Raji (cell line): ENCODE data around the gene ANKRD17.

Experiments used
- POLR2A ChIP-seq: IDR thresholded peaks from 2 replicates; pipeline ENCODE4 v1.6.1; 2011; ENCODE audit warnings: low read depth, low read length, control low read depth; ENCODE audit not compliant: insufficient read depth

The ANKRD17 gene, protein sequence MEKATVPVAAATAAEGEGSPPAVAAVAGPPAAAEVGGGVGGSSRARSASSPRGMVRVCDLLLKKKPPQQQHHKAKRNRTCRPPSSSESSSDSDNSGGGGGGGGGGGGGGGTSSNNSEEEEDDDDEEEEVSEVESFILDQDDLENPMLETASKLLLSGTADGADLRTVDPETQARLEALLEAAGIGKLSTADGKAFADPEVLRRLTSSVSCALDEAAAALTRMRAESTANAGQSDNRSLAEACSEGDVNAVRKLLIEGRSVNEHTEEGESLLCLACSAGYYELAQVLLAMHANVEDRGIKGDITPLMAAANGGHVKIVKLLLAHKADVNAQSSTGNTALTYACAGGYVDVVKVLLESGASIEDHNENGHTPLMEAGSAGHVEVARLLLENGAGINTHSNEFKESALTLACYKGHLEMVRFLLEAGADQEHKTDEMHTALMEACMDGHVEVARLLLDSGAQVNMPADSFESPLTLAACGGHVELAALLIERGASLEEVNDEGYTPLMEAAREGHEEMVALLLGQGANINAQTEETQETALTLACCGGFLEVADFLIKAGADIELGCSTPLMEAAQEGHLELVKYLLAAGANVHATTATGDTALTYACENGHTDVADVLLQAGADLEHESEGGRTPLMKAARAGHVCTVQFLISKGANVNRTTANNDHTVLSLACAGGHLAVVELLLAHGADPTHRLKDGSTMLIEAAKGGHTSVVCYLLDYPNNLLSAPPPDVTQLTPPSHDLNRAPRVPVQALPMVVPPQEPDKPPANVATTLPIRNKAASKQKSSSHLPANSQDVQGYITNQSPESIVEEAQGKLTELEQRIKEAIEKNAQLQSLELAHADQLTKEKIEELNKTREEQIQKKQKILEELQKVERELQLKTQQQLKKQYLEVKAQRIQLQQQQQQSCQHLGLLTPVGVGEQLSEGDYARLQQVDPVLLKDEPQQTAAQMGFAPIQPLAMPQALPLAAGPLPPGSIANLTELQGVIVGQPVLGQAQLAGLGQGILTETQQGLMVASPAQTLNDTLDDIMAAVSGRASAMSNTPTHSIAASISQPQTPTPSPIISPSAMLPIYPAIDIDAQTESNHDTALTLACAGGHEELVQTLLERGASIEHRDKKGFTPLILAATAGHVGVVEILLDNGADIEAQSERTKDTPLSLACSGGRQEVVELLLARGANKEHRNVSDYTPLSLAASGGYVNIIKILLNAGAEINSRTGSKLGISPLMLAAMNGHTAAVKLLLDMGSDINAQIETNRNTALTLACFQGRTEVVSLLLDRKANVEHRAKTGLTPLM (N-terminal part only)

GRCh38 chr4:73258686-73259570 is at the start of gene ANKRD17:
Gene ANKRD17, minus strand, starts transcription at chr4:73258798. Its CDS starts 130 bp downstream, at chr4:73258668.
- peak; percentile 82 for TF ChIP-seq POLR2A

- TF ChIP-seq POLR2A: no peak
Observed at GRCh38 chr4:73308286-73308685, 49.7 kb upstream of the ANKRD17 start.

DNA sequence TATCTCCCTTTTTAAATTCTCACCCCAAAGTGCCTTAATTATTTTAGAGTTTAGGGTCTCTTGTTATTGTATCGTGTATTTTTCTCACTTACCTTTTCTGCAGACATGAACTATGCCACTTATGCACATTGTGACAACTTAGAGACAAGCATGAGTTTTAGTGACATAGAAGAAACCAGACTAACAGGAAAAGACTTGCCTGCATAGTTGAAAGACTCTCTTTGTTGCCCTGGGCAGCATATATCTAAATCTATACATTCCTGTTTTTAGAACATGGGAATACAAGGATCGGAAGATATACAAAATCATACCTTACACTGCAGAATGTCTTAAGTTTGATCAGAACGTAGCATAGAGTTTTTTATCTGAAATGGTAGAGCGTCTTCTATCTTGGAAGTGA is 45.1 kb upstream of the ANKRD17 start:
- TF ChIP-seq POLR2A: no peak

DNA sequence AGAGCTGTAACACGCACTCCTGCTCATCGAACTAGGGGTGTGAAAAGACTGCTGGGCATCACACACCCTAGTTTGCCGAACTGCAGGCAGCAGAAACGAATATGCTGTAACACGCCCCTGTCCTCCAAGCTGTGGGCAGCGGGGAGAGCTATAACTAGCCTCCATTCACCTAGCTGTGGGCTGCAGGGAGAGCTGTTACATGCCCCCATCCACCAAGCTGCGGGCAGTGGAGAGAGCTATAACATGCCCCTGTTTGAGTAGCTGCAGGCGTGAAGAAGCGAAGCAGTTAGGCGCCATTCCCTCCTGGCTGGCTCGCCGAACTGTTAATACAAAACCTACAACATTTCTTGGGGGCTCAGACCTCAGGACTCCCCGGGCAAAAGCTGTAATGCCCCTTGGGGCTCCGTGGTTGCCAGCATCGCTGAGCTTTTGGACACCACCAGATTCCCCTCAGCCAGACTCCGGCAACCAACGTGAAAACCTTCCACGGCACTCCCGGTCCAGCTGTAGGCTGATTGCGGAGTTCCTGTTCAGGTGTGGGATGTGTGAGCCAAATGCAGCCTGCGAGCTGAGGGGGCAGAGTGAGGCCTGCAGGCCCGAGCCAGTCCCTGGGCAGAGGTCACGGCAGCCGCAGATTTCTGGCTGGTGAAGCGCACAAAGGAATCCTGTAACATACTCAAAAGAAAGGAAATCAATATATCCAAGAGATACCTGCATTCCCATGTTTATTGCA is 41.1 kb upstream of the ANKRD17 start:
- no peak for TF ChIP-seq POLR2A

DNA sequence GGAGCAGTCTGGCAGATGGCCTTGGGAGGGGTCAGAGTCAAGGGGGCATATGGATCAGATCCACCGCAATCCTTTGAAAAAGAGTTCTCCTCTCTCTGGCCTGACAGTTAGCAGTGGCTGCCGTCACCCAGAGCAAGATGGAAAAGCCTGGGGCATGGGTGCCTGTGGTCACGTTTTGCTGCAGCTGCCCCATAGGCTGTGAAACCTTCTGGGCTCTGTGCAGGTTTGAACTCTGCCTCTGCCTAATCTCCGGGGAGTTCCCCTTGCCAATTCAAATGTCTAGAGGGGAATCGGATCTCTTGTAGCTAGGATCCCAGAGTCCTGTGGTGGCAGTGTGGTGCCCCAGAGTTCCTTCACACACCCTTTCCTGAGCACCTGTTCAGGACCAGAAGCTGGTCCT is 23.4 kb upstream of the ANKRD17 start:
- no peak for TF ChIP-seq POLR2A

- no peak for TF ChIP-seq POLR2A
Observed at GRCh38 chr4:73281396-73281795, 22.8 kb upstream of the ANKRD17 start.

GRCh38 chr4:73277201-73277600 is 18.6 kb upstream of the ANKRD17 start:
- TF ChIP-seq POLR2A: no peak

DNA sequence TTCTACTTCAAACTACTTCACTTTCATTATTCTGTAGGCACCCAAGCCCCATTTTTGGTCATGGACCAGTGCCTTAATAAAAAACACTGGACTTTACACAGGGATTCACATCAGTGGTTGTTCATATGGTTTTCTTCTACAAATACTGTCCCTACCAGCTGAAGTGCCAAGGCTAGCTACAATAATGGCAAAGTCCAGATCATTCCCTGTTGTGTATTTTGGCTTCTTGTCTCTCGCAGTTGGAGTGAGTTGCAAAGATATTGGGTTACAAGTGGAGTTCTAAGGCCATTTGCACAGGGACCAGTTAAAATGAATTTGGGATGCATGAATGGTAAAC is 16.7 kb upstream of the ANKRD17 start:
- no peak for TF ChIP-seq POLR2A

- no peak for TF ChIP-seq POLR2A
Observed at GRCh38 chr4:73272816-73273215, 14.2 kb upstream of the ANKRD17 start.

DNA sequence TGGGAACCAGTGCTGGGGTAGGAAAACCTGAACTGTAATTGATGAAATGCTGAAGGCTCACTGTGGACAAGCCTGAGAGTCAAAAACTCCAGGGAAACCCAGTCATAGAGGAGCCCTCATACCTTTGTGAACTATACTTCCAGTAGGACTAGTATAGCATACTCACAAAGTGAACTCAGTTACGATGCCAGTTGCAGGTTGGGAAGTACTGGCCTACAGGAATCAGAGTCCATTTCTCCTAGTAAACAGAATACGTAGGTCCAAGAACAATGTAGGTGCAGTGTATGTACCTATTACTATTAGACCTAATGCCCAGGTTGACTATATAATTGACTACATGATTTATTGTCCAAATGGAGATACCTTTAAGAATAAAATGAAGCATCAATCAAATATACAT is 8.5 kb upstream of the ANKRD17 start:
- no peak for TF ChIP-seq POLR2A

DNA sequence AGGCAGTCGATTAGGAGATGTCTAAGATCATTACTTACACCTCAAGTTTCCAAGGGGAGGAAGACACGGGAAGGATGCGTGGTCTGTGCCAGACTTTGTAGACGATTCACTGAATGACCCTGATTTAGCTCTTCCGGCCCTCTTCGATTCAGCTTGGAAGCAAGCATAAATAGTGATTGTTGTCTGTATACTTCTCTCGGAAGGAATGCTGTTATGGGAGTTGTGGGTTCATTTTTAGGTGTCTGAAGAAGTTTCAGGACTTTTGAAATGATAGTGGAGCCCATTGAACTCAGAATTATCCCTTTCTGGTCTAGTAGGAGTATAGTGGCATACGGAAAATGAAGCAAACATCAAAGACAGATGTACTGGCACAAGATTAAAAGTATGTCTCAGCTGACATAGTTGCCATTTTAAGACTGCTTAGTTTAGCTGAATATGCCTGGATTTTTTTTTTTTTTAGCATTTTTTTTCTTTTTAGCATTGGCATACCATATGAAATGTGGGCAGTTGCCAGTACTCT is 1.0 kb upstream of the ANKRD17 start:
- TF ChIP-seq POLR2A: no peak

DNA sequence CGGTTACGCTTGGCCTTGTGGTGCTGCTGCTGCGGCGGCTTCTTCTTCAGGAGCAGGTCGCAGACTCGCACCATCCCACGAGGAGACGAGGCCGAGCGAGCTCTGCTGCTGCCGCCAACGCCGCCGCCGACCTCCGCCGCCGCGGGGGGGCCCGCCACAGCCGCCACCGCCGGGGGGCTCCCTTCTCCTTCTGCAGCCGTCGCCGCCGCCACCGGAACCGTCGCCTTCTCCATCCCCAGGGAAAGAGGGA is 237 bp downstream of the ANKRD17 start:
- no peak for TF ChIP-seq POLR2A

DNA sequence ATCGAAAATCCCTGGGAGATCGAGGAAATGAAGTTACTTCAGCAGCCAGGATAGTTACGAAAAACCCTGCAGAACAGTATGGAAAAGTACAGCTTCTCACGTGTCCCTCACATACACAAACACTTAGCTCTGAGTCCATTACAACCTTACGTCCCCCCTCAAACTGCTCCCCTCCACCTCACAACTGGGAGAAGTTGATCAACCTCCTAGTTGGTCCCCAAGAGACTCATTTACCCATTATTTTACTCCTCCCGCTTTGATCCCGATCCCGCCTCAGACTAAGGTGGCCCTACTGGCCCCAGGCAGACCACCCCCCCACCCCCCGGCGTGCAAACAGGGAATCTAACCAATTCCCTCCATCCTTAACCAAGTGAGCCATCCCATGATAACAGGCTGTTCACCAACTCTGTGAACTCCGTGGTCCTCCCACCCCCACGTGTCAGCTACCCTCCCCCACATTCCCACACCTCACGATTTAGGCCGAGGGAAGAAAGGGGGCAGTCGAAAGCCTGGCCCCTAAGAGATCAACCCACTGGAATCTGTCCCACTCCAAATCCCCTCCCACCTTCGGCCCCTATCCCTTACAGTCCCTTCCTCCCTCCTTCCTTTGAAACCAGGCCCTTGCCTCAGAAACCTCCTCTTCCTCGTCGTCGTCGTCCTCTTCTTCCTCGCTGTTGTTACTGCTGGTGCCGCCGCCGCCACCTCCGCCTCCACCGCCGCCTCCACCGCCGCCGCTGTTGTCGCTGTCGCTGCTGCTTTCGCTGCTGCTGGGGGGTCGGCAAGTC is 755 bp downstream of the ANKRD17 start:
- TF ChIP-seq POLR2A: no peak
